ENCODE results near the gene SH3PXD2A. TPM values are rescaled to one million over a fixed set of nuclear protein-coding genes. Genes with fewer than 3 reads are reported as not detected.

Gene SH3PXD2A
- total RNA-seq, 1 donor from 2014 or later = 38.6 TPM

- no peak for DNase-seq (ENCODE audit: extremely low spot score, unreplicated experiment)
- H3K27me3 Mint-ChIP-seq = peaks cover 19% of the 10 kb centered on the region
- peaks cover 14% of the 10 kb centered on the region for H3K4me1 Mint-ChIP-seq (ENCODE audit: unreplicated experiment)
- peak overlapping the region; percentile 33 for H3K4me3 Mint-ChIP-seq
- H3K36me3 Mint-ChIP-seq = peaks cover 4% of the 10 kb centered on the region
- TF ChIP-seq, protein P1, sequence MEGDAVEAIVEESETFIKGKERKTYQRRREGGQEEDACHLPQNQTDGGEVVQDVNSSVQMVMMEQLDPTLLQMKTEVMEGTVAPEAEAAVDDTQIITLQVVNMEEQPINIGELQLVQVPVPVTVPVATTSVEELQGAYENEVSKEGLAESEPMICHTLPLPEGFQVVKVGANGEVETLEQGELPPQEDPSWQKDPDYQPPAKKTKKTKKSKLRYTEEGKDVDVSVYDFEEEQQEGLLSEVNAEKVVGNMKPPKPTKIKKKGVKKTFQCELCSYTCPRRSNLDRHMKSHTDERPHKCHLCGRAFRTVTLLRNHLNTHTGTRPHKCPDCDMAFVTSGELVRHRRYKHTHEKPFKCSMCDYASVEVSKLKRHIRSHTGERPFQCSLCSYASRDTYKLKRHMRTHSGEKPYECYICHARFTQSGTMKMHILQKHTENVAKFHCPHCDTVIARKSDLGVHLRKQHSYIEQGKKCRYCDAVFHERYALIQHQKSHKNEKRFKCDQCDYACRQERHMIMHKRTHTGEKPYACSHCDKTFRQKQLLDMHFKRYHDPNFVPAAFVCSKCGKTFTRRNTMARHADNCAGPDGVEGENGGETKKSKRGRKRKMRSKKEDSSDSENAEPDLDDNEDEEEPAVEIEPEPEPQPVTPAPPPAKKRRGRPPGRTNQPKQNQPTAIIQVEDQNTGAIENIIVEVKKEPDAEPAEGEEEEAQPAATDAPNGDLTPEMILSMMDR (conservative IDR thresholded peaks at IDR 0.05) = peak; percentile 44
- no peak overlapping the region for H3K27ac Mint-ChIP-seq
- no peaks in the 10 kb centered on the region for H3K9me3 Mint-ChIP-seq
Observed at GRCh38 chr10:103696411-103697145, 158.8 kb downstream of the SH3PXD2A start.

- Mint-ChIP-seq H3K27me3 (peaks cover 22% of the 10 kb centered on the region), H3K4me3 (no peak overlapping the region), H3K4me1 (ENCODE audit: unreplicated experiment) (peaks cover 15% of the 10 kb centered on the region), H3K27ac (no peak overlapping the region), H3K36me3 (peaks cover 4% of the 10 kb centered on the region), H3K9me3 (no peaks in the 10 kb centered on the region)
- TF ChIP-seq, protein P1 (conservative IDR thresholded peaks at IDR 0.05) = no peak
- no peak for DNase-seq (ENCODE audit: extremely low spot score, unreplicated experiment)
Observed at GRCh38 chr10:103696094-103696410, 159.3 kb downstream of the SH3PXD2A start.

DNA sequence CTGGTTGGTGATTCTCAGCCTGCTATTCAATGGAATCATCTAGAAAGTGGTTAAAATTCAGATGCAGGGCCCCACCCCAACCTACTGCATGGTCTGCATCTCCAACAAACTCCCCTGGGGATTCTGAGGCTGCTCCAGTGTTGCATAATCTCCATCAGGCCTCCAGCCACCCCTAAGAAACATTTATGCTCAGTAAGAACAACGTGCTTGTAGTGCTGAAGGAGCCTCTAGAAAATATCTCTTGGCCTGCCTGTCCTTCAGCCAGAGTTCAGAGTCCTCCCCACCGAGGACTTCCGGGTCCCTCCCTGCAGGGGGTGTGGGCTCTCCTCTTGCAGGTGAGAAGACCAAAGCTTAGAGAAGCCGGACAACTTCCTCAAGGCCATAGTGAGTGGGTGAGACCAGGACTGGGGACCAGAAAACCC is 159.8 kb downstream of the SH3PXD2A start:
- Mint-ChIP-seq H3K4me3 (peak overlapping the region; percentile 52), H3K9me3 (no peaks in the 10 kb centered on the region), H3K4me1 (ENCODE audit: unreplicated experiment) (peaks cover 15% of the 10 kb centered on the region), H3K27me3 (peaks cover 22% of the 10 kb centered on the region), H3K27ac (peak overlapping the region; percentile 48), H3K36me3 (peaks cover 4% of the 10 kb centered on the region)
- no peak for DNase-seq (ENCODE audit: extremely low spot score, unreplicated experiment)
- TF ChIP-seq, protein P1 (conservative IDR thresholded peaks at IDR 0.05) = no peak

DNA sequence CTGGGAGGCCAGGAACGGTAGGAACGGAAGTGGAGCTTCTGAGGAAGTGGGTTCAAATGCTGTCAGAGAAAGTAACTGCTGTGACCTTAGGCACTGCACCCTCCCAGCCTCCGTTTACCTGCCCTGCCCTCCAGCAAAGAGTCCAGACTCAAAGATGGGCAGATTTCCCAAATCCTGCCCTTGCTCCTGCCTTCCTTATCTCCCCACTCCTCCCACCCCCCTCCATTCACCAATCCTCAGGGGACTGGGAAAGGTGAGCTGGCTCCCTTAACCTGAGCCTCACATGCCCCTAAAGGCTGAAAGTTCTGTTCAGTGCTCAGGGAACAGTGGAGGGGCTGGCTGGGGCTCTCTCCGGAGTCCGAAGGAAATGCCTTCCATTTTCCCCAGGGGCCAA is 161.6 kb downstream of the SH3PXD2A start:
- DNase-seq (ENCODE audit: extremely low spot score, unreplicated experiment) = no peak
- Mint-ChIP-seq H3K9me3 (no peaks in the 10 kb centered on the region), H3K4me3 (peak overlapping the region; percentile 92), H3K36me3 (no peaks in the 10 kb centered on the region), H3K4me1 (ENCODE audit: unreplicated experiment) (peaks cover 15% of the 10 kb centered on the region), H3K27ac (no peak overlapping the region), H3K27me3 (peaks cover 22% of the 10 kb centered on the region)
- TF ChIP-seq, protein P1 (conservative IDR thresholded peaks at IDR 0.05) = no peak

- TF ChIP-seq, protein P1 (conservative IDR thresholded peaks at IDR 0.05) = no peak
- Mint-ChIP-seq H3K36me3 (no peaks in the 10 kb centered on the region), H3K4me3 (peak overlapping the region; percentile 92), H3K27ac (no peak overlapping the region), H3K27me3 (peaks cover 22% of the 10 kb centered on the region), H3K9me3 (no peaks in the 10 kb centered on the region), H3K4me1 (ENCODE audit: unreplicated experiment) (peaks cover 20% of the 10 kb centered on the region)
- no peak for DNase-seq (ENCODE audit: extremely low spot score, unreplicated experiment)
Observed at GRCh38 chr10:103692952-103693811, 162.2 kb downstream of the SH3PXD2A start.

Measured in type B pancreatic cell (in vitro differentiated cells).